Retinal pigment epithelial cell (primary cell): Measurements from ENCODE around the gene IER3IP1.
"Not testable (repeated sequence)": the region's sequence is repeated elsewhere in the genome, so short reads cannot be mapped to it uniquely, and the experiment has no call there.

Experiments used
- DNase-seq: peaks from one replicate; pipeline ENCODE4 v3.0.0-alpha.2; 2010; ENCODE audit warnings: low read depth
- H3K4me3 ChIP-seq: 2 replicates; pipeline ENCODE4 v1.5.1; 2011; ENCODE audit warnings: mild to moderate bottlenecking, low read length, control low read depth, moderate library complexity
- CTCF ChIP-seq: conservative IDR thresholded peaks from 2 replicates; pipeline ENCODE4 v1.5.1; 2011; ENCODE audit warnings: low read depth, low read length, control low read depth, inconsistent platforms

The IER3IP1 gene

GRCh38 chr18:47175898-47176575, at the start of gene IER3IP1:
Gene IER3IP1 (minus strand): TSS chr18:47176364. CDS start chr18:47176277, 87 bp downstream.
- TF ChIP-seq CTCF, result peak; percentile 4
- H3K4me3 ChIP-seq, result peak within 1 kb of the TSS; percentile 91
- DNase-seq, result peak; percentile 57

GRCh38 chr18:47215554-47216138, 39.5 kb upstream of the IER3IP1 start:
- H3K4me3 ChIP-seq, result no peak overlapping the region
- TF ChIP-seq CTCF, result peak; percentile 70
- peak; percentile 18 for DNase-seq

DNA sequence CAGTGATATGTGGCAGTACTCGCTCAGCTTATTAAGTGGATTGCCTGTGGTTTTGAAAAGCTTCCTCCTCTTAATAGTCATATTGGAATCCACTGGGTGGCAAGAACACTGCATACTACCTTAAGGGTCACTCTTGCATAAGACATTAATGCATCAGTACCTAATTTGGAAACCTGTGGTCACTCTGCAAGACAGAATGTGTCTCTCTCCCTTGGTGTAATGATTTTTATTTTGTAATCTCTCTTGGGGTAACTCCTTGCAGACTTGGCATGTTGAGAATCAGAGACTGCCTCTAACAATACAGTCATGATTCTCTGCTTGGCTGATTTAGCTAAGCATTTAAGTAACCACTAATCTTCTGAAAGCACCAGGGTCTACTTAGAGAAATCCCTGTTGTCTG, 33.0 kb upstream of the IER3IP1 start:
- no peak for TF ChIP-seq CTCF
- no peak overlapping the region for H3K4me3 ChIP-seq
- no peak for DNase-seq

GRCh38 chr18:47206945-47207637, 30.9 kb upstream of the IER3IP1 start:
- no peak overlapping the region for H3K4me3 ChIP-seq
- no peak for TF ChIP-seq CTCF
- DNase-seq, result no peak

DNA sequence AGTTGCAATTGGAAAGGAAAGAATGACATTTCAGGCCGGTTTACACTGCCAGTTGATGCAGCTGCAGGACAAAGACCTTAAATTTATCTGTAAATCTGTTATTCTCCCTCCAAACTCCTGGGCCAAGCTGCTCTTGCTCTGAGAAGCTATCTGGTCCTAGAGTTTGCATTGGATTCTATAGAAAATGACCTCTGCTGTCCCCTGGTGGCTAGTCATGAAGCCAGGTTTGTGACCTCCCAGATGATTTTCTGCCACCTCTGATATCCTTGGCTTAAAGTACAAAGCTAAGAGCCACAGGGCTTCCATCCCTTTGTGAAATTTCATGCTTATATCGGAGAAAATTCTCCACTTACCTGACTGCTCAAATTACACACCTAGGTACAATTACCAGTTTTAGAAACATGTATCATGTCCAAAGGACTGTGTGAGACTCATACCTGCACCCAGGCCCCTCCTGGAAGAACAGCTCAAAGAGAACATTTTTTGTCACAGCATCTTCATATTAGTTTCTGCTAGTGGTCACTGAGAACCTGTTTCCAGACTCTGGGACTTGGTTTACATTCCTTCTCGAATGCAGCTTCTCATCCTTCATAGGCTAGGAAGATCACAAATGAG, 28.9 kb upstream of the IER3IP1 start:
- H3K4me3 ChIP-seq, result no peak overlapping the region
- no peak for DNase-seq
- peak; percentile 96 for TF ChIP-seq CTCF

GRCh38 chr18:47203626-47204464, 27.7 kb upstream of the IER3IP1 start:
- no peak for TF ChIP-seq CTCF
- no peak overlapping the region for H3K4me3 ChIP-seq
- no peak for DNase-seq

DNA sequence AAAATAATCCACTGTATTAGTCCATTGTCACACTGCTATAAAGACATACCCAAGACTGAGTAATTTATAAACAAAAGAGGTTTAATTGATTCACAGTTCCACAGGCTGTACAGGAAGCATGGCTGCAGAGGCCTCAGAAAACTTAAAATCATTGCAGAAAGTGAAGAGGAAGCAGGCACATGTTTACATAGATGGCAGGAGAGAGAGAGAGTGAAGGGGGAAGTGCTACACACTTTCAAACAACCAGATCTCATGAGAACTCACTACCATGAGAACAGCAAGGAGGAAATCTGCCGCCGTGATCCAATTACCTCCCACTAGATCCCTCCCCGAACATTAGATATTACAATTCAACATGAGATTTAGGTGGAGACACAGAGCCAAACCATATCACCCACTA, 19.8 kb upstream of the IER3IP1 start:
- DNase-seq, H3K4me3 ChIP-seq: not testable (repeated sequence)
